NCI-H146 treated with DMSO at 0.1 percent for 48 hours (cell line): ENCODE data around the gene CTSW.
"Not testable (repeated sequence)": the region's sequence is repeated elsewhere in the genome, so short reads cannot be mapped to it uniquely, and the experiment has no call there.

Source experiments
- DNase-seq: peaks from one replicate; lab custom pipeline; 2025; ENCODE audit not compliant: unreplicated experiment; lab: John Stamatoyannopoulos, UW

The CTSW gene

GRCh38 chr11:65879617-65880016 is at the start of gene CTSW:
Gene CTSW, plus strand, starts transcription at chr11:65879837. Its CDS starts 18 bp downstream, at chr11:65879855.
- no peak for DNase-seq

GRCh38 chr11:65832231-65832630 is 47.4 kb upstream of the CTSW start:
- not testable (repeated sequence) for DNase-seq

GRCh38 chr11:65833297-65834030 is 46.2 kb upstream of the CTSW start, which contains the start of gene SNX32:
Gene SNX32, plus strand, starts transcription at chr11:65833963. Its CDS starts 103 bp downstream, at chr11:65834066.
- peak; percentile 84 for DNase-seq

GRCh38 chr11:65834202-65834601 is 45.4 kb upstream of the CTSW start:
- no peak for DNase-seq

- no peak for DNase-seq
Measured at GRCh38 chr11:65842144-65842543, 37.5 kb upstream of the CTSW start.

GRCh38 chr11:65843811-65844210 is 35.8 kb upstream of the CTSW start:
- no peak for DNase-seq

- DNase-seq: peak; percentile 26
Measured at GRCh38 chr11:65844231-65844872, 35.3 kb upstream of the CTSW start.

- DNase-seq: no peak
Measured at GRCh38 chr11:65847746-65848145, 31.9 kb upstream of the CTSW start.

GRCh38 chr11:65848693-65849092 is 30.9 kb upstream of the CTSW start:
- DNase-seq: not testable (repeated sequence)

GRCh38 chr11:65849366-65849765 is 30.3 kb upstream of the CTSW start:
- no peak for DNase-seq

GRCh38 chr11:65849771-65850216 is 29.8 kb upstream of the CTSW start:
- DNase-seq: no peak

- DNase-seq: no peak
Measured at GRCh38 chr11:65850217-65851082, 29.2 kb upstream of the CTSW start.

- no peak for DNase-seq
Measured at GRCh38 chr11:65851083-65851579, 28.5 kb upstream of the CTSW start.

GRCh38 chr11:65851811-65852507 is 27.7 kb upstream of the CTSW start:
- no peak for DNase-seq

- DNase-seq: no peak
Measured at GRCh38 chr11:65852508-65853245, 27.0 kb upstream of the CTSW start.

GRCh38 chr11:65853246-65853979 is 26.2 kb upstream of the CTSW start:
- no peak for DNase-seq

- no peak for DNase-seq
Measured at GRCh38 chr11:65854161-65854592, 25.5 kb upstream of the CTSW start.

- DNase-seq: no peak
Measured at GRCh38 chr11:65854852-65855837, 24.5 kb upstream of the CTSW start.
